NT2/D1 (cell line): ENCODE measurements around the gene OR51E2.

Experiments
- DNase-seq: peaks from one replicate; pipeline ENCODE4 v3.0.0-alpha.2; 2011; ENCODE audit warnings: low read depth, low spot score
- H3K27me3 ChIP-seq: 2 replicates; pipeline ENCODE4 v1.6.0; 2011; ENCODE audit warnings: mild to moderate bottlenecking; ENCODE audit not compliant: insufficient read length, insufficient read depth
- H3K36me3 ChIP-seq: 2 replicates; pipeline ENCODE4 v1.6.1; 2011; ENCODE audit warnings: mild to moderate bottlenecking, low read length, mixed read lengths; ENCODE audit not compliant: insufficient read depth, insufficient read length
- H3K4me1 ChIP-seq: 2 replicates; pipeline ENCODE4 v1.5.1; 2011; ENCODE audit not compliant: insufficient read depth, insufficient read length
- H3K4me3 ChIP-seq: 2 replicates; pipeline ENCODE4 v1.5.1; 2011; ENCODE audit warnings: low read depth; ENCODE audit not compliant: insufficient read length
- H3K9ac ChIP-seq: 2 replicates; pipeline ENCODE4 v1.6.0; 2011; ENCODE audit warnings: low read depth; ENCODE audit not compliant: insufficient read length
- H3K9me3 ChIP-seq: 2 replicates; pipeline ENCODE4 v1.5.1; 2011; ENCODE audit warnings: mild to moderate bottlenecking, low read length; ENCODE audit not compliant: insufficient read depth
- SUZ12 ChIP-seq: IDR thresholded peaks from 2 replicates; pipeline ENCODE4 v1.6.1; 2011; ENCODE audit not compliant: insufficient read length, insufficient read depth; ENCODE audit errors: extremely low read depth
- YY1 ChIP-seq: IDR thresholded peaks from 2 replicates; pipeline ENCODE4 v1.6.1; 2011; ENCODE audit not compliant: insufficient read length, insufficient read depth
- ZNF274 ChIP-seq: IDR thresholded peaks from 2 replicates; pipeline ENCODE4 v1.6.1; 2011; ENCODE audit warnings: mild to moderate bottlenecking, low read depth, low read length

The OR51E2 gene

GRCh38 chr11:4704054-4704789, 6.6 kb upstream of the OR51E2 start, which contains the start of gene MMP26:
Gene MMP26, plus strand, starts transcription at chr11:4704784.
- Histone ChIP-seq H3K9ac (no peak within 1 kb of the TSS), H3K4me3 (no peak within 1 kb of the TSS)

GRCh38 chr11:4700436-4700820, 2.8 kb upstream of the OR51E2 start:
- Histone ChIP-seq H3K36me3 (no peaks in the 10 kb centered on the region), H3K9me3 (no peaks in the 10 kb centered on the region), H3K27me3 (no peaks in the 10 kb centered on the region), H3K4me1 (no peaks in the 10 kb centered on the region), H3K9ac (no peak overlapping the region), H3K4me3 (no peak overlapping the region)
- TF ChIP-seq YY1 (no peak), SUZ12 (no peak), ZNF274 (no peak)
- DNase-seq = no peak

More at GRCh38 chr11:4704054-4704789, 6.6 kb upstream of the OR51E2 start, which contains the start of gene MMP26:
- no peaks in the 10 kb centered on the region for H3K4me1 ChIP-seq
- no peak for DNase-seq
- H3K27me3 ChIP-seq = no peaks in the 10 kb centered on the region
- no peaks in the 10 kb centered on the region for H3K36me3 ChIP-seq
- no peak for TF ChIP-seq YY1
- TF ChIP-seq ZNF274 = no peak
- no peak for TF ChIP-seq SUZ12
- no peaks in the 10 kb centered on the region for H3K9me3 ChIP-seq

- no peak for DNase-seq
- Histone ChIP-seq H3K4me3 (no peak overlapping the region), H3K9me3 (no peaks in the 10 kb centered on the region), H3K36me3 (no peaks in the 10 kb centered on the region), H3K27me3 (no peaks in the 10 kb centered on the region), H3K4me1 (no peaks in the 10 kb centered on the region), H3K9ac (no peak overlapping the region)
- TF ChIP-seq YY1 = no peak
- no peak for TF ChIP-seq SUZ12
- no peak for TF ChIP-seq ZNF274
Observed at GRCh38 chr11:4699697-4700435, 2.2 kb upstream of the OR51E2 start.

- no peak for TF ChIP-seq ZNF274
- no peak for TF ChIP-seq SUZ12
- no peak for TF ChIP-seq YY1
- no peak overlapping the region for H3K4me3 ChIP-seq
- no peaks in the 10 kb centered on the region for H3K4me1 ChIP-seq
- DNase-seq = no peak
- H3K9ac ChIP-seq = no peak overlapping the region
- no peaks in the 10 kb centered on the region for H3K27me3 ChIP-seq
- no peaks in the 10 kb centered on the region for H3K9me3 ChIP-seq
- no peaks in the 10 kb centered on the region for H3K36me3 ChIP-seq
Observed at GRCh38 chr11:4695442-4695841, 2.2 kb downstream of the OR51E2 start.

GRCh38 chr11:4684631-4685285, 12.9 kb downstream of the OR51E2 start:
- H3K9ac ChIP-seq = no peak overlapping the region
- no peaks in the 10 kb centered on the region for H3K27me3 ChIP-seq
- no peaks in the 10 kb centered on the region for H3K36me3 ChIP-seq
- no peaks in the 10 kb centered on the region for H3K4me1 ChIP-seq
- no peaks in the 10 kb centered on the region for H3K9me3 ChIP-seq
- DNase-seq = no peak
- no peak for TF ChIP-seq SUZ12
- no peak overlapping the region for H3K4me3 ChIP-seq

- Histone ChIP-seq H3K4me3 (no peak overlapping the region), H3K27me3 (no peaks in the 10 kb centered on the region), H3K4me1 (no peaks in the 10 kb centered on the region), H3K9me3 (no peaks in the 10 kb centered on the region), H3K9ac (no peak overlapping the region), H3K36me3 (no peaks in the 10 kb centered on the region)
- DNase-seq = no peak
- no peak for TF ChIP-seq YY1
- no peak for TF ChIP-seq ZNF274
- no peak for TF ChIP-seq SUZ12
Observed at GRCh38 chr11:4682623-4683419, 14.8 kb downstream of the OR51E2 start.

- Histone ChIP-seq H3K4me1 (no peaks in the 10 kb centered on the region), H3K36me3 (no peaks in the 10 kb centered on the region), H3K27me3 (no peaks in the 10 kb centered on the region), H3K9ac (no peak overlapping the region), H3K4me3 (no peak overlapping the region), H3K9me3 (no peaks in the 10 kb centered on the region)
- no peak for DNase-seq
- no peak for TF ChIP-seq SUZ12
- TF ChIP-seq YY1 = no peak
- TF ChIP-seq ZNF274 = no peak
Observed at GRCh38 chr11:4680341-4680740, 17.3 kb downstream of the OR51E2 start.
